Measurements from ENCODE around the gene SCAP. TPM values are rescaled to one million over a fixed set of nuclear protein-coding genes. Genes with fewer than 3 reads are reported as not detected.
A peak's percentile ranks its signal among the peaks of the same experiment; 100 is the strongest.

The SCAP gene
- total RNA-seq, 1 donor, result 81.4 TPM

DNA sequence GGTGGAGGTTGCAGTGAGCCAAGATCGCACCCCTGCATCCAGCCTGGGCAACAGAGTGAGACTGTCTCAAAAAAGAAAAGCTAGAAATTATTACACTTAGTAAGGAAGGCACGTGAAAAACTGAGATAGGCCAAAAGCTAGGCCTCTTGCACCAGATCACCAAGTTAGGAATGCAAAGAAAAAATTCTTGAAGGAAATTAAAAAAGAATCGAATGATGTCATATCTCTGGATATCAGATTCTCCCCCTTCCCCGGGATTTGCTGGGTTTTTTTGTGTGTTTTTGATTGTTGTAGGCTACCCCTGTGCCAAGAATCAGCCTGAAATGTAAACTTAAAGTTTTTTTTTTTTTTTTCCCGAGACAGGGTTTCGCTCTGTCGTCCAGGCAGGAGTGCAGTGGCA, 77.5 kb downstream of the SCAP start:
- Histone ChIP-seq H3K4me3 (ENCODE audit: insufficient read depth, low read length) (no peak overlapping the region), H3K79me2 (ENCODE audit: insufficient read depth, low read length) (peaks cover 82% of the 10 kb centered on the region), H3K4me2 (ENCODE audit: insufficient read depth, low read length) (no peak overlapping the region), H3K9me3 (ENCODE audit: low read depth, low read length) (no peaks in the 10 kb centered on the region), H4K20me1 (ENCODE audit: insufficient read depth, low read length) (peaks cover 48% of the 10 kb centered on the region), H3K36me3 (ENCODE audit: insufficient read depth, low read length) (peaks cover 15% of the 10 kb centered on the region), H3K27ac (ENCODE audit: low read depth, low read length) (no peak overlapping the region), H3K27me3 (ENCODE audit: insufficient read depth, low read length) (no peaks in the 10 kb centered on the region), H3K4me1 (ENCODE audit: insufficient read depth, low read length) (peaks cover 23% of the 10 kb centered on the region), H2AFZ (ENCODE audit: low read length) (no peak overlapping the region)
- TF ChIP-seq, protein P1, sequence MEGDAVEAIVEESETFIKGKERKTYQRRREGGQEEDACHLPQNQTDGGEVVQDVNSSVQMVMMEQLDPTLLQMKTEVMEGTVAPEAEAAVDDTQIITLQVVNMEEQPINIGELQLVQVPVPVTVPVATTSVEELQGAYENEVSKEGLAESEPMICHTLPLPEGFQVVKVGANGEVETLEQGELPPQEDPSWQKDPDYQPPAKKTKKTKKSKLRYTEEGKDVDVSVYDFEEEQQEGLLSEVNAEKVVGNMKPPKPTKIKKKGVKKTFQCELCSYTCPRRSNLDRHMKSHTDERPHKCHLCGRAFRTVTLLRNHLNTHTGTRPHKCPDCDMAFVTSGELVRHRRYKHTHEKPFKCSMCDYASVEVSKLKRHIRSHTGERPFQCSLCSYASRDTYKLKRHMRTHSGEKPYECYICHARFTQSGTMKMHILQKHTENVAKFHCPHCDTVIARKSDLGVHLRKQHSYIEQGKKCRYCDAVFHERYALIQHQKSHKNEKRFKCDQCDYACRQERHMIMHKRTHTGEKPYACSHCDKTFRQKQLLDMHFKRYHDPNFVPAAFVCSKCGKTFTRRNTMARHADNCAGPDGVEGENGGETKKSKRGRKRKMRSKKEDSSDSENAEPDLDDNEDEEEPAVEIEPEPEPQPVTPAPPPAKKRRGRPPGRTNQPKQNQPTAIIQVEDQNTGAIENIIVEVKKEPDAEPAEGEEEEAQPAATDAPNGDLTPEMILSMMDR (IDR thresholded peaks at IDR 0.05; ENCODE audit: extremely low read depth, low read depth, low read length), result no peak
- DNase-seq (ENCODE audit: insufficient read length, low spot score, missing footprints), result no peak

DNA sequence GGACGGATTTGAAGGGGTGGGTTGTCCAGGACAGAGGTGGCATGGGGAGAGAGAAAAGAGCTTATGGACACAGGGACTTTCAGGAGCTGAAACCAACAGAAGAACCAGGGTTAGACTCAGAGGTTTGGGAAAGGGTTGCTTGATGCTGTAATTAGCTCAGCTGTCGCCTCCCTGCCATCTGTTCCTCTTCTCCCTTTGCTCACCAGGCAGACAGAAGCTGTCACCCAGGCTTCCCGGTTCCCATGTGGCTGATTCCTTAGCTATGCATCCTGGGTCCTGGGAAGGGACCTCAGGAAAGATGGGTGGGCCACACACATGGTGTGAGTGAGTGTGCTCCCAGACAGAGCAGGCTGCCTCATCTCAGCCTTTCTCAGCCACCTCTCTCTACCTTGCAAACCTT, 80.9 kb downstream of the SCAP start:
- Histone ChIP-seq H3K27ac (ENCODE audit: low read depth, low read length) (peak overlapping the region; percentile 47), H3K79me2 (ENCODE audit: insufficient read depth, low read length) (peaks cover 96% of the 10 kb centered on the region), H3K9me3 (ENCODE audit: low read depth, low read length) (no peaks in the 10 kb centered on the region), H4K20me1 (ENCODE audit: insufficient read depth, low read length) (peaks cover 60% of the 10 kb centered on the region), H3K4me3 (ENCODE audit: insufficient read depth, low read length) (no peak overlapping the region), H3K4me2 (ENCODE audit: insufficient read depth, low read length) (no peak overlapping the region), H3K27me3 (ENCODE audit: insufficient read depth, low read length) (no peaks in the 10 kb centered on the region), H3K36me3 (ENCODE audit: insufficient read depth, low read length) (peaks cover 15% of the 10 kb centered on the region), H3K4me1 (ENCODE audit: insufficient read depth, low read length) (peaks cover 22% of the 10 kb centered on the region), H2AFZ (ENCODE audit: low read length) (no peak overlapping the region)
- TF ChIP-seq, protein P1 (IDR thresholded peaks at IDR 0.05; ENCODE audit: extremely low read depth, low read depth, low read length), result no peak
- no peak for DNase-seq (ENCODE audit: insufficient read length, low spot score, missing footprints)

DNA sequence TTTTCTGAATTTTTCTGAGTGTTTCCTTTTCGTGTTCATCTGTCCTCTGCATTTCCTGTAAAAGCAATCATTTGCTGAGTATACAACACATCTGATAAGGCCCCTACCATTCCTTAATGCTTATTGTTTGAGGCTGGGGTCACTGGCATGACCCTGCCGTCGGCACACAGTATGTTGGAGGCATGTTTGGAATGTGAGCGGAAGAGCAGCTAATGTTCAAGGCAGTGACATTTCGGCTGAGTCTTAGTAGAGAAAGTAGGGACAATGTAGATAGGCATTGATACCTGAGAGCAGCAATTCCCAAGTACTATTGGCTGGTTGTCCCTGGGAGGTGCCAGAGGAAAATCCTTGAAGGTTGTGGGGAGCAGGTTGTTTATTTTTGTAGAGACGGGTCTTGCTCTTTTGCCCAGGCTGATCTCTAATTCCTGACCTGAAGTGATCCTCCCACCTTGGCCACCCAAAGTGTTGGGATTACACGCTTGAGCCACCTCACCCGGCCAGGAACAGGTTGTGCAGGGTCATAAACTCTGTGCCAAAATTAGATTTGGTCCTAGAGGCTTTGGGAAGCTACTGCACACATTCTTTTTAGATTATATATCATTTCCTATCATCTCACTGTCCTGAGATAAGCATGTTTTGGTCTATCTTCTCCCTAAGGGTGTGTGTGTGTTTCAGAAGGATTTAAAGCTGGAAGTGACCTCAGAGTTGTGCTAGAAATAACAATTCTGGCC, 81.4 kb downstream of the SCAP start:
- Histone ChIP-seq H3K9me3 (ENCODE audit: low read depth, low read length) (no peaks in the 10 kb centered on the region), H2AFZ (ENCODE audit: low read length) (no peak overlapping the region), H4K20me1 (ENCODE audit: insufficient read depth, low read length) (peaks cover 60% of the 10 kb centered on the region), H3K36me3 (ENCODE audit: insufficient read depth, low read length) (peaks cover 15% of the 10 kb centered on the region), H3K4me1 (ENCODE audit: insufficient read depth, low read length) (peaks cover 17% of the 10 kb centered on the region), H3K4me2 (ENCODE audit: insufficient read depth, low read length) (peak overlapping the region; percentile 30), H3K4me3 (ENCODE audit: insufficient read depth, low read length) (peak overlapping the region; percentile 2), H3K79me2 (ENCODE audit: insufficient read depth, low read length) (peaks cover 94% of the 10 kb centered on the region), H3K27me3 (ENCODE audit: insufficient read depth, low read length) (no peaks in the 10 kb centered on the region), H3K27ac (ENCODE audit: low read depth, low read length) (peak overlapping the region; percentile 47)
- no peak for DNase-seq (ENCODE audit: insufficient read length, low spot score, missing footprints)
- TF ChIP-seq, protein P1 (IDR thresholded peaks at IDR 0.05; ENCODE audit: extremely low read depth, low read depth, low read length), result no peak

DNA sequence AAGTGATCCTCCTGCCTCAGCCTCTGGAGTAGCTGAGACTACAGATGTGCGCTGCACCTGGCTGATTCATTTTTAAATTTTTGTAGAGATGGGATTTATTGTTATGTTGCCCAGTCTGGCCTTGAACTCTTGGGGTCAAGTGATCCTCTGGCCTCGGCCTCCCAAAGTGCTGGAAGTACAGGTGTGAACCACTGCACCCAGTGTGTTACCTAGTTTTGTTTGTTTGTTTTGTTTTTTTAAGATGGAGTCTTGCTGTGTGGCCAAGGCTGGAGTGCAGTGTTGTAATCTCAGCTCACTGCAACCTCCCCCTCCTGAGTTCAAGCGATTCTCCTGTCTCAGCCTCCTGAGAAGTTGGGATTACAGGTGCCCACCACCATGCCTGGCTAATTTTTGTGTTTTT, 82.8 kb downstream of the SCAP start:
- Histone ChIP-seq H2AFZ (ENCODE audit: low read length) (no peak overlapping the region), H3K36me3 (ENCODE audit: insufficient read depth, low read length) (peaks cover 22% of the 10 kb centered on the region), H3K4me2 (ENCODE audit: insufficient read depth, low read length) (no peak overlapping the region), H4K20me1 (ENCODE audit: insufficient read depth, low read length) (peaks cover 63% of the 10 kb centered on the region), H3K4me3 (ENCODE audit: insufficient read depth, low read length) (no peak overlapping the region), H3K27me3 (ENCODE audit: insufficient read depth, low read length) (no peaks in the 10 kb centered on the region), H3K4me1 (ENCODE audit: insufficient read depth, low read length) (peaks cover 17% of the 10 kb centered on the region), H3K79me2 (ENCODE audit: insufficient read depth, low read length) (peaks cover 95% of the 10 kb centered on the region), H3K9me3 (ENCODE audit: low read depth, low read length) (no peaks in the 10 kb centered on the region), H3K27ac (ENCODE audit: low read depth, low read length) (no peak overlapping the region)
- DNase-seq (ENCODE audit: insufficient read length, low spot score, missing footprints), result no peak
- TF ChIP-seq, protein P1 (IDR thresholded peaks at IDR 0.05; ENCODE audit: extremely low read depth, low read depth, low read length), result no peak
